WTC11 (cell line): Measurements from ENCODE around the gene EMC9. TPM values are rescaled to one million over a fixed set of nuclear protein-coding genes. Genes with fewer than 3 reads are reported as not detected.

Source experiments
- ATAC-seq: fragments of 200-7000 bp; cut with Tn5 transposase; 2 replicates; pipeline ENCODE4 v1.10.0; 2021; ENCODE audit warnings: mild to moderate bottlenecking, moderate library complexity
- CTCF ChIA-PET: fragments of 300-600 bp; sonication (Branson Sonifier 250); formaldehyde crosslinking; loops from one replicate; lab custom pipeline; 2021; ENCODE audit warnings: antibody characterized with exemption; lab: Charles Lee
- POLR2A ChIA-PET: fragments of 350-600 bp; sonication (Branson Sonifier 250); formaldehyde crosslinking; loops from one replicate; lab custom pipeline; 2021; ENCODE audit warnings: antibody characterized with exemption; lab: Charles Lee
- DNase-seq: peaks from one replicate; pipeline ENCODE4 v3.0.0; 2021; ENCODE audit warnings: low spot score
- H3K27ac Mint-ChIP-seq: 2 replicates; pipeline ENCODE4 v1.8.0; 2021; ENCODE audit warnings: mixed read lengths
- H3K27me3 Mint-ChIP-seq: 2 replicates; pipeline ENCODE4 v1.8.0; 2021; ENCODE audit warnings: low read depth, mild to moderate bottlenecking, moderate library complexity, mixed read lengths
- H3K36me3 Mint-ChIP-seq: 2 replicates; pipeline ENCODE4 v1.8.0; 2021; ENCODE audit warnings: mixed read lengths
- H3K4me1 Mint-ChIP-seq: 2 replicates; pipeline ENCODE4 v1.8.0; 2022; ENCODE audit warnings: mixed read lengths
- H3K4me3 Mint-ChIP-seq: 2 replicates; pipeline ENCODE4 v1.8.0; 2021; ENCODE audit warnings: mild to moderate bottlenecking, moderate library complexity, mixed read lengths
- H3K9me3 Mint-ChIP-seq: 2 replicates; pipeline ENCODE4 v1.8.0; 2021; ENCODE audit warnings: mixed read lengths
- CBFB ChIP-seq: sonication (generic); formaldehyde crosslinking; IDR thresholded peaks from 2 replicates; pipeline ENCODE4 v1.8.1; 2022; ENCODE audit warnings: mild to moderate bottlenecking, low read depth, missing genetic modification reagents
- FOXP1 ChIP-seq: sonication (generic); formaldehyde crosslinking; IDR thresholded peaks from 2 replicates; pipeline ENCODE4 v1.8.0; 2022; ENCODE audit warnings: missing genetic modification reagents, mild to moderate bottlenecking, moderate library complexity, borderline replicate concordance
- GABPB1 ChIP-seq: sonication (generic); formaldehyde crosslinking; IDR thresholded peaks from 2 replicates; pipeline ENCODE4 v1.8.1; 2023; ENCODE audit warnings: mild to moderate bottlenecking, missing genetic modification reagents
- GTF2I ChIP-seq: fragments of 250-450 bp; sonication (Bioruptor Pico); conservative IDR thresholded peaks from 2 replicates; pipeline ENCODE4 v1.4.0; 2021; ENCODE audit warnings: mild to moderate bottlenecking
- IRF2 ChIP-seq: sonication (generic); formaldehyde crosslinking; IDR thresholded peaks from 2 replicates; pipeline ENCODE4 v1.8.0; 2022; ENCODE audit warnings: low read depth, missing genetic modification reagents, borderline replicate concordance
- NFYB ChIP-seq: sonication (generic); formaldehyde crosslinking; conservative IDR thresholded peaks from 2 replicates; pipeline ENCODE4 v1.8.0; 2022; ENCODE audit warnings: low read depth, missing genetic modification reagents
- NR1H2 ChIP-seq: sonication (generic); formaldehyde crosslinking; IDR thresholded peaks from 2 replicates; pipeline ENCODE4 v1.9.0; 2021; ENCODE audit warnings: mild to moderate bottlenecking, moderate library complexity, missing genetic modification reagents
- PRRX2 ChIP-seq: fragments of 250-450 bp; sonication (Bioruptor Pico); IDR thresholded peaks from 2 replicates; pipeline ENCODE4 v1.8.0; 2021; ENCODE audit warnings: mild to moderate bottlenecking
- SP1 ChIP-seq: sonication (generic); formaldehyde crosslinking; conservative IDR thresholded peaks from 2 replicates; pipeline ENCODE4 v1.8.1; 2022; ENCODE audit warnings: missing genetic modification reagents
- ZBTB21 ChIP-seq: sonication (generic); formaldehyde crosslinking; IDR thresholded peaks from 2 replicates; pipeline ENCODE4 v1.8.1; 2023; ENCODE audit warnings: mild to moderate bottlenecking, missing genetic modification reagents, borderline replicate concordance
- ZNF232 ChIP-seq: sonication (generic); formaldehyde crosslinking; IDR thresholded peaks from 2 replicates; pipeline ENCODE4 v1.8.0; 2022; ENCODE audit warnings: mild to moderate bottlenecking, missing genetic modification reagents
- total RNA-seq: library from RNA; stranded (reverse); gene quantifications from 3 replicates; pipeline ENCODE4 v1.2.3, GENCODE V29; 2021
- TF ChIP-seq, protein P1 (sequence below): sonication (generic); formaldehyde crosslinking; IDR thresholded peaks from 2 replicates; pipeline ENCODE4 v1.8.1; 2022; ENCODE audit warnings: mild to moderate bottlenecking, missing genetic modification reagents, moderate library complexity, borderline replicate concordance
- TF ChIP-seq, protein P2 (sequence below): fragments of 250-450 bp; sonication (Bioruptor Pico); IDR thresholded peaks from 2 replicates; pipeline ENCODE4 v1.9.0; 2021; ENCODE audit warnings: mild to moderate bottlenecking
- TF ChIP-seq, protein P3 (sequence below): sonication (generic); formaldehyde crosslinking; IDR thresholded peaks from 2 replicates; pipeline ENCODE4 v1.8.1; 2023; ENCODE audit warnings: mild to moderate bottlenecking, missing genetic modification reagents, borderline replicate concordance
- TF ChIP-seq, protein P4 (sequence below): fragments of 250-450 bp; sonication (Bioruptor Pico); IDR thresholded peaks from 2 replicates; pipeline ENCODE4 v1.9.0; 2021; ENCODE audit warnings: mild to moderate bottlenecking, borderline replicate concordance
- TF ChIP-seq, protein P5 (sequence below): sonication (generic); formaldehyde crosslinking; IDR thresholded peaks from 2 replicates; pipeline ENCODE4 v1.8.1; 2023; ENCODE audit warnings: mild to moderate bottlenecking, moderate library complexity, missing genetic modification reagents
- TF ChIP-seq, protein P6 (sequence below): sonication (generic); formaldehyde crosslinking; IDR thresholded peaks from 2 replicates; pipeline ENCODE4 v1.8.0; 2022; ENCODE audit warnings: mild to moderate bottlenecking, missing genetic modification reagents

Gene EMC9
- total RNA-seq, 1 experiment from 2014 or later: 44.4 TPM

DNA sequence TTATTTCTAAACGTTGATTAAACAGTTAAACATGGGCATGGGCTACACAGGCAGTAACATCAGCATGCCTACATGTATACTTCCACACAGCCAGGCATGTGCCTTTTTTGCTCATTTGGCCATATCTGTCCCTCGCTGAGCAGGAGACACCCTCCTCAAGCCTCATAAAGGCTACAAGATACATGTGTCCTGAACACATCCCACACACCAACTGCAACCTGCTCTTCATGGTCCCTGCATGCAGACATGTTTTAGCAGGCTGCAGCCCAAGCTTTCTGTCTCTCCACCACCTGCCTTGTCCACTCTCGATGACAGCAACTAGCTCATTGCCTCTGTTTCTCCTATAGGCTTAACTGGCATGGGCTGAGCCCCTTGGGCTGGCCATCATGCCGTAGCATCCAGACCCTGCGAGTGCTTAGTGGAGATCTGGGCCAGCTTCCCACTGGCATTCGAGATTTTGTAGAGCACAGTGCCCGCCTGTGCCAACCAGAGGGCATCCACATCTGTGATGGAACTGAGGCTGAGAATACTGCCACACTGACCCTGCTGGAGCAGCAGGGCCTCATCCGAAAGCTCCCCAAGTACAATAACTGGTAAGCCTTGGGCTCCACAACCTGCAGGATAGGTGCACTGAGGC, 44.7 kb downstream of the EMC9 start (continued):
- TF ChIP-seq, protein P1, sequence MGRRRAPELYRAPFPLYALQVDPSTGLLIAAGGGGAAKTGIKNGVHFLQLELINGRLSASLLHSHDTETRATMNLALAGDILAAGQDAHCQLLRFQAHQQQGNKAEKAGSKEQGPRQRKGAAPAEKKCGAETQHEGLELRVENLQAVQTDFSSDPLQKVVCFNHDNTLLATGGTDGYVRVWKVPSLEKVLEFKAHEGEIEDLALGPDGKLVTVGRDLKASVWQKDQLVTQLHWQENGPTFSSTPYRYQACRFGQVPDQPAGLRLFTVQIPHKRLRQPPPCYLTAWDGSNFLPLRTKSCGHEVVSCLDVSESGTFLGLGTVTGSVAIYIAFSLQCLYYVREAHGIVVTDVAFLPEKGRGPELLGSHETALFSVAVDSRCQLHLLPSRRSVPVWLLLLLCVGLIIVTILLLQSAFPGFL (CRISPR knock-in tag): no peak
- TF ChIP-seq GABPB1 (CRISPR knock-in tag) (no peak), CBFB (CRISPR knock-in tag) (no peak), PRRX2 (CRISPR knock-in tag) (no peak)
- TF ChIP-seq, protein P2, sequence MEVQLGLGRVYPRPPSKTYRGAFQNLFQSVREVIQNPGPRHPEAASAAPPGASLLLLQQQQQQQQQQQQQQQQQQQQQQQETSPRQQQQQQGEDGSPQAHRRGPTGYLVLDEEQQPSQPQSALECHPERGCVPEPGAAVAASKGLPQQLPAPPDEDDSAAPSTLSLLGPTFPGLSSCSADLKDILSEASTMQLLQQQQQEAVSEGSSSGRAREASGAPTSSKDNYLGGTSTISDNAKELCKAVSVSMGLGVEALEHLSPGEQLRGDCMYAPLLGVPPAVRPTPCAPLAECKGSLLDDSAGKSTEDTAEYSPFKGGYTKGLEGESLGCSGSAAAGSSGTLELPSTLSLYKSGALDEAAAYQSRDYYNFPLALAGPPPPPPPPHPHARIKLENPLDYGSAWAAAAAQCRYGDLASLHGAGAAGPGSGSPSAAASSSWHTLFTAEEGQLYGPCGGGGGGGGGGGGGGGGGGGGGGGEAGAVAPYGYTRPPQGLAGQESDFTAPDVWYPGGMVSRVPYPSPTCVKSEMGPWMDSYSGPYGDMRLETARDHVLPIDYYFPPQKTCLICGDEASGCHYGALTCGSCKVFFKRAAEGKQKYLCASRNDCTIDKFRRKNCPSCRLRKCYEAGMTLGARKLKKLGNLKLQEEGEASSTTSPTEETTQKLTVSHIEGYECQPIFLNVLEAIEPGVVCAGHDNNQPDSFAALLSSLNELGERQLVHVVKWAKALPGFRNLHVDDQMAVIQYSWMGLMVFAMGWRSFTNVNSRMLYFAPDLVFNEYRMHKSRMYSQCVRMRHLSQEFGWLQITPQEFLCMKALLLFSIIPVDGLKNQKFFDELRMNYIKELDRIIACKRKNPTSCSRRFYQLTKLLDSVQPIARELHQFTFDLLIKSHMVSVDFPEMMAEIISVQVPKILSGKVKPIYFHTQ (CRISPR knock-in tag): no peak
- TF ChIP-seq, protein P3, sequence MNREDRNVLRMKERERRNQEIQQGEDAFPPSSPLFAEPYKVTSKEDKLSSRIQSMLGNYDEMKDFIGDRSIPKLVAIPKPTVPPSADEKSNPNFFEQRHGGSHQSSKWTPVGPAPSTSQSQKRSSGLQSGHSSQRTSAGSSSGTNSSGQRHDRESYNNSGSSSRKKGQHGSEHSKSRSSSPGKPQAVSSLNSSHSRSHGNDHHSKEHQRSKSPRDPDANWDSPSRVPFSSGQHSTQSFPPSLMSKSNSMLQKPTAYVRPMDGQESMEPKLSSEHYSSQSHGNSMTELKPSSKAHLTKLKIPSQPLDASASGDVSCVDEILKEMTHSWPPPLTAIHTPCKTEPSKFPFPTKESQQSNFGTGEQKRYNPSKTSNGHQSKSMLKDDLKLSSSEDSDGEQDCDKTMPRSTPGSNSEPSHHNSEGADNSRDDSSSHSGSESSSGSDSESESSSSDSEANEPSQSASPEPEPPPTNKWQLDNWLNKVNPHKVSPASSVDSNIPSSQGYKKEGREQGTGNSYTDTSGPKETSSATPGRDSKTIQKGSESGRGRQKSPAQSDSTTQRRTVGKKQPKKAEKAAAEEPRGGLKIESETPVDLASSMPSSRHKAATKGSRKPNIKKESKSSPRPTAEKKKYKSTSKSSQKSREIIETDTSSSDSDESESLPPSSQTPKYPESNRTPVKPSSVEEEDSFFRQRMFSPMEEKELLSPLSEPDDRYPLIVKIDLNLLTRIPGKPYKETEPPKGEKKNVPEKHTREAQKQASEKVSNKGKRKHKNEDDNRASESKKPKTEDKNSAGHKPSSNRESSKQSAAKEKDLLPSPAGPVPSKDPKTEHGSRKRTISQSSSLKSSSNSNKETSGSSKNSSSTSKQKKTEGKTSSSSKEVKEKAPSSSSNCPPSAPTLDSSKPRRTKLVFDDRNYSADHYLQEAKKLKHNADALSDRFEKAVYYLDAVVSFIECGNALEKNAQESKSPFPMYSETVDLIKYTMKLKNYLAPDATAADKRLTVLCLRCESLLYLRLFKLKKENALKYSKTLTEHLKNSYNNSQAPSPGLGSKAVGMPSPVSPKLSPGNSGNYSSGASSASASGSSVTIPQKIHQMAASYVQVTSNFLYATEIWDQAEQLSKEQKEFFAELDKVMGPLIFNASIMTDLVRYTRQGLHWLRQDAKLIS (CRISPR knock-in tag): no peak

DNA sequence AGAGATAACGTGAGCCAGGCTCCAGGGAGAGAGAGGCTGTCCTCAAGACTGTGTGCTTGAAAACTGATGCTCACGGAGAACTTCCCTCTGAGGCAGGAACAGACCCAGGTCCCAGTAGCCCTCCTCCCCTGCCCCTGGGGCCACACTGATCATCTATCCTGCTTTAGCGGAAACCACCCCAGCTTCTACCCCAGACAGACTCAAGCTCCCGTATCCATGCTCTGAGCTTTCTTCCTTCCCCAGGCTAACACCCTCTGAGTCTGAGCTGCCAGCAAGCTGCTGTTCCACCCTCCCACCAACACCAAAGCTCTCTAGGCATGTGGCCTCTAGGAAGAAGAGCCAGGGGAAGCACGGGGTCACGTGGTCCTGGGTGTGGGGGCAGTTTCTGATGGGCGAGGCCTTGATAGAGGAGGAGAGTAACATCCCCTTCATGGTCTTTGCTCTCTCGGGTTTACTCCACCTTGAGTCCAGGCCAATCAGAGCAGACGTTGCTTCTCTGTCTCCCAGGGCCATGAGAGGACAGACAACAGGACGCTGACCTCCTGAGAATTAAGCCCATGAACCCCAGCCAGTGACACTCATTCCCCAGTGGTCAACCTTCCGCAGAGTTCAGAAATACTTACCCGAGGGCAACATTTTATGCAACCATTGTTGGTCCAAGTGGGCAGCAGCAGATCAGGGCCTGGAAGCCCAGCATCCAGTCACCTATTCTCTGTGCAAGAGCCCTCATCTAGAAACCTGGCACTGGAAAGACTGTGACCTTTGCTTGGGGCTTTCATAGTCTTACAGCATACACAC, 45.9 kb downstream of the EMC9 start:
- H3K27ac Mint-ChIP-seq: peak overlapping the region; percentile 97
- DNase-seq (peak; percentile 71), ATAC-seq (peak; percentile 12)
- no peaks in the 10 kb centered on the region for H3K9me3 Mint-ChIP-seq
- peak overlapping the region; percentile 98 for H3K4me3 Mint-ChIP-seq
- H3K27me3 Mint-ChIP-seq: peaks cover 10% of the 10 kb centered on the region
- POLR2A ChIA-PET: interaction anchor here (0.7 to 6.5 kb wide), 10 partner anchors 9 to 65 kb away, joined by 3 to 67 read pairs (median 18); partner anchors contain the start of genes CARMIL3, DCAF11, EMC9 and IRF9
- H3K36me3 Mint-ChIP-seq: peaks cover 22% of the 10 kb centered on the region
- CTCF ChIA-PET: interaction anchor here (0.7 to 11.7 kb wide), 9 partner anchors 14 to 487 kb away, joined by 3 to 320 read pairs (median 15); partner anchors contain the start of genes CARMIL3, DCAF11, NRL and TINF2
- peaks cover 25% of the 10 kb centered on the region for H3K4me1 Mint-ChIP-seq
- TF ChIP-seq, protein P4, sequence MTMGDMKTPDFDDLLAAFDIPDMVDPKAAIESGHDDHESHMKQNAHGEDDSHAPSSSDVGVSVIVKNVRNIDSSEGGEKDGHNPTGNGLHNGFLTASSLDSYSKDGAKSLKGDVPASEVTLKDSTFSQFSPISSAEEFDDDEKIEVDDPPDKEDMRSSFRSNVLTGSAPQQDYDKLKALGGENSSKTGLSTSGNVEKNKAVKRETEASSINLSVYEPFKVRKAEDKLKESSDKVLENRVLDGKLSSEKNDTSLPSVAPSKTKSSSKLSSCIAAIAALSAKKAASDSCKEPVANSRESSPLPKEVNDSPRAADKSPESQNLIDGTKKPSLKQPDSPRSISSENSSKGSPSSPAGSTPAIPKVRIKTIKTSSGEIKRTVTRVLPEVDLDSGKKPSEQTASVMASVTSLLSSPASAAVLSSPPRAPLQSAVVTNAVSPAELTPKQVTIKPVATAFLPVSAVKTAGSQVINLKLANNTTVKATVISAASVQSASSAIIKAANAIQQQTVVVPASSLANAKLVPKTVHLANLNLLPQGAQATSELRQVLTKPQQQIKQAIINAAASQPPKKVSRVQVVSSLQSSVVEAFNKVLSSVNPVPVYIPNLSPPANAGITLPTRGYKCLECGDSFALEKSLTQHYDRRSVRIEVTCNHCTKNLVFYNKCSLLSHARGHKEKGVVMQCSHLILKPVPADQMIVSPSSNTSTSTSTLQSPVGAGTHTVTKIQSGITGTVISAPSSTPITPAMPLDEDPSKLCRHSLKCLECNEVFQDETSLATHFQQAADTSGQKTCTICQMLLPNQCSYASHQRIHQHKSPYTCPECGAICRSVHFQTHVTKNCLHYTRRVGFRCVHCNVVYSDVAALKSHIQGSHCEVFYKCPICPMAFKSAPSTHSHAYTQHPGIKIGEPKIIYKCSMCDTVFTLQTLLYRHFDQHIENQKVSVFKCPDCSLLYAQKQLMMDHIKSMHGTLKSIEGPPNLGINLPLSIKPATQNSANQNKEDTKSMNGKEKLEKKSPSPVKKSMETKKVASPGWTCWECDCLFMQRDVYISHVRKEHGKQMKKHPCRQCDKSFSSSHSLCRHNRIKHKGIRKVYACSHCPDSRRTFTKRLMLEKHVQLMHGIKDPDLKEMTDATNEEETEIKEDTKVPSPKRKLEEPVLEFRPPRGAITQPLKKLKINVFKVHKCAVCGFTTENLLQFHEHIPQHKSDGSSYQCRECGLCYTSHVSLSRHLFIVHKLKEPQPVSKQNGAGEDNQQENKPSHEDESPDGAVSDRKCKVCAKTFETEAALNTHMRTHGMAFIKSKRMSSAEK (CRISPR knock-in tag): peak; percentile 44; the same call in 1 of the 2 replicates
- TF ChIP-seq NR1H2 (CRISPR knock-in tag): no peak
- peak; percentile 57; the same call in 1 of the 2 replicates for TF ChIP-seq FOXP1
- TF ChIP-seq, protein P5, sequence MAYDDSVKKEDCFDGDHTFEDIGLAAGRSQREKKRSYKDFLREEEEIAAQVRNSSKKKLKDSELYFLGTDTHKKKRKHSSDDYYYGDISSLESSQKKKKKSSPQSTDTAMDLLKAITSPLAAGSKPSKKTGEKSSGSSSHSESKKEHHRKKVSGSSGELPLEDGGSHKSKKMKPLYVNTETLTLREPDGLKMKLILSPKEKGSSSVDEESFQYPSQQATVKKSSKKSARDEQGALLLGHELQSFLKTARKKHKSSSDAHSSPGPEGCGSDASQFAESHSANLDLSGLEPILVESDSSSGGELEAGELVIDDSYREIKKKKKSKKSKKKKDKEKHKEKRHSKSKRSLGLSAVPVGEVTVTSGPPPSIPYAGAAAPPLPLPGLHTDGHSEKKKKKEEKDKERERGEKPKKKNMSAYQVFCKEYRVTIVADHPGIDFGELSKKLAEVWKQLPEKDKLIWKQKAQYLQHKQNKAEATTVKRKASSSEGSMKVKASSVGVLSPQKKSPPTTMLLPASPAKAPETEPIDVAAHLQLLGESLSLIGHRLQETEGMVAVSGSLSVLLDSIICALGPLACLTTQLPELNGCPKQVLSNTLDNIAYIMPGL (CRISPR knock-in tag): 0 out of 2 replicates have a peak, but pooled peaks have one; percentile 12
- TF ChIP-seq SP1: peak; percentile 54; the same call in 1 of the 2 replicates
- no peak for TF ChIP-seq GTF2I (CRISPR knock-in tag)
- TF ChIP-seq ZBTB21 (CRISPR knock-in tag): 0 out of 2 replicates have a peak, but pooled peaks have one; percentile 46
- peak; percentile 6; the same call in 1 of the 2 replicates for TF ChIP-seq NFYB (CRISPR knock-in tag)
- TF ChIP-seq IRF2 (CRISPR knock-in tag): no peak
- TF ChIP-seq, protein P6, sequence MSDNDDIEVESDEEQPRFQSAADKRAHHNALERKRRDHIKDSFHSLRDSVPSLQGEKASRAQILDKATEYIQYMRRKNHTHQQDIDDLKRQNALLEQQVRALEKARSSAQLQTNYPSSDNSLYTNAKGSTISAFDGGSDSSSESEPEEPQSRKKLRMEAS (CRISPR knock-in tag): peak; percentile 92
- TF ChIP-seq ZNF232 (CRISPR knock-in tag): peak; percentile 34; the same call in 1 of the 2 replicates
- TF ChIP-seq, protein P1 (CRISPR knock-in tag): peak; percentile 93; the same call in 1 of the 2 replicates
